ENCODE measurements around the gene VWA3B. TPM values are rescaled to one million over a fixed set of nuclear protein-coding genes. Genes with fewer than 3 reads are reported as not detected.
"Not testable (repeated sequence)": the region's sequence is repeated elsewhere in the genome, so short reads cannot be mapped to it uniquely, and the experiment has no call there.

VWA3B gene
- total RNA-seq, 1 donor from 2014 or later = not detected

DNA sequence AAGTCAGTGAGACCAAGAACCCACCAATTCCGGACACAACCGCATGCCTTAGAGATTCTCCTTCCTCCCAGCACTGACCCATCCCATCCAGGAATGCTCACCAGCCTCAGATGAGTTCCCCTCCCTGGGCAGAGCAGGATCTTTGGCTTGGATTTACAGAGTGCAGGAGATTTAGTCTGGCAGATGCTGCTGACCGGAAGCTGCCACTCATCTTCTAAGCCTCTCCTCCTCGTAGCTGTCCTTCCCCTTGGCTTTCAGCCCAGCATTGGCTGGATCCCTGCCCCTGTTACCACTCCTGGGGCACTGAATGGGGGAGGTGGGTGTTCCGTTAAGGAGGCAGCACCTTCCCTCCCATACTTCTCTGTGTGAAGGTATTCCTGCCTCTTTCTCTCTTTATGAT, 53.2 kb downstream of the VWA3B start:
- Histone ChIP-seq H3K9me3 (no peaks in the 10 kb centered on the region), H3K27ac (no peak overlapping the region), H3K4me1 (no peaks in the 10 kb centered on the region), H3K27me3 (no peaks in the 10 kb centered on the region), H3K4me3 (no peak overlapping the region), H3K36me3 (no peaks in the 10 kb centered on the region)
- no peak for DNase-seq (ENCODE audit: low spot score in 2 of 2)
- intact Hi-C loops (cut with DNase I) = no loop called here
- TF ChIP-seq, protein P1, sequence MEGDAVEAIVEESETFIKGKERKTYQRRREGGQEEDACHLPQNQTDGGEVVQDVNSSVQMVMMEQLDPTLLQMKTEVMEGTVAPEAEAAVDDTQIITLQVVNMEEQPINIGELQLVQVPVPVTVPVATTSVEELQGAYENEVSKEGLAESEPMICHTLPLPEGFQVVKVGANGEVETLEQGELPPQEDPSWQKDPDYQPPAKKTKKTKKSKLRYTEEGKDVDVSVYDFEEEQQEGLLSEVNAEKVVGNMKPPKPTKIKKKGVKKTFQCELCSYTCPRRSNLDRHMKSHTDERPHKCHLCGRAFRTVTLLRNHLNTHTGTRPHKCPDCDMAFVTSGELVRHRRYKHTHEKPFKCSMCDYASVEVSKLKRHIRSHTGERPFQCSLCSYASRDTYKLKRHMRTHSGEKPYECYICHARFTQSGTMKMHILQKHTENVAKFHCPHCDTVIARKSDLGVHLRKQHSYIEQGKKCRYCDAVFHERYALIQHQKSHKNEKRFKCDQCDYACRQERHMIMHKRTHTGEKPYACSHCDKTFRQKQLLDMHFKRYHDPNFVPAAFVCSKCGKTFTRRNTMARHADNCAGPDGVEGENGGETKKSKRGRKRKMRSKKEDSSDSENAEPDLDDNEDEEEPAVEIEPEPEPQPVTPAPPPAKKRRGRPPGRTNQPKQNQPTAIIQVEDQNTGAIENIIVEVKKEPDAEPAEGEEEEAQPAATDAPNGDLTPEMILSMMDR (IDR thresholded peaks at IDR 0.05) = no peak

DNA sequence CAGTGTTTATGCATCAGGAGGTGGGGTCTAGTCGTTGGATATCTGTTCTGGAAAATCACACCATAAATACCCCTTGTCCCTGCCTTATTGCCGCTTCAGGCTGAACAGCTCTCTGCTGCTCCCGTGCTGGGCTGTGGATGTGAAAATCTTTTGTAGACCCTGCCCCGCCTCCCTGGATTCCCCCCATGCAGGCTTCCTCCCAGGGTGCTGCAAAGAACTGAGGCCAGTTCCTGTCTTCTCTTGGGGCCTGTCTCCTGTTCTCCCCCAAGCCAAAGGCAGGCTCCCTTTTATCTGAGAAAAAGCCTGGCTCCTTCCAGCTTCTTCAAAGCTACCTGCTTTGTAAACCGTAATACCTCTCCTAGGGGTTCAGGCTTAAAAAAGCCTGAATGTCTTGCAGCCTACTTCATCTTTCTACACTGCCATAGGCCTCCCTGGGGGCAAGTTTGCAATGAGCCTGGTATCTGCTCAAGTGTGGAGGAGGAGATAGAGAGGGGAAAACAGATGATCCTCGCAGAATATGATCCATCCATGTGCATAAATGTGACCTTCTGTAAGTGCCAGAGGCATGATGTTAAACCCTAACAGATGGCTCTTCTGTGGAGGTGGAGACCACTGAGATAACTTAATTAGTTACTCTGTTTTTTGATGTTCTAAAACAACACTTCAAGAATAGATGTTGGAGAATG, 55.3 kb downstream of the VWA3B start:
- no peak overlapping the region for H3K4me3 ChIP-seq
- no peaks in the 10 kb centered on the region for H3K36me3 ChIP-seq
- no peak overlapping the region for H3K27ac ChIP-seq
- intact Hi-C loops (cut with DNase I) = no loop called here
- no peaks in the 10 kb centered on the region for H3K27me3 ChIP-seq
- TF ChIP-seq, protein P1 (IDR thresholded peaks at IDR 0.05) = no peak
- H3K9me3 ChIP-seq = no peaks in the 10 kb centered on the region
- H3K4me1 ChIP-seq = peaks cover 0 to 4% of the 10 kb centered on the region in 2 donors
- no peak for DNase-seq (ENCODE audit: low spot score in 2 of 2)

DNA sequence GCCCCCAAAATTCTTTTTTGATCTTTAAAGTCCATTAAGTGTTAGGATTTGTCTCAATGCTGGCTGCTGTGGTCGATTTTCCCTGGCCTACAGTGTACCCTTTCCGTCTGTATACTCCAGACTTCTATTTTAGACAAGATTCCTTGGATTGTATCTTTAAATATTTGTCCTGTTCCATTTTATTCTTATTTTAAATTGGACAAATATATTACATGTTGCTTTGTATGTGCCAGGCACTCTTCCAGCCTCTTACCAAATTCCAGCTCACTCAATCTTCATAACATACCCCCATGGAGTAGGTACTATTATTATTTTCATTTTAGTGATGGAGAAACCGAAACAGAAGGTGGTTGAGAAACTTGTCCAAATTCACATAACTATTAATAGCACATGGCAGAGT, 58.1 kb downstream of the VWA3B start:
- peak in 1 of 2 donors; percentile 65 for DNase-seq (ENCODE audit: low spot score in 2 of 2)
- no peak overlapping the region for H3K4me3 ChIP-seq
- TF ChIP-seq, protein P1 (IDR thresholded peaks at IDR 0.05) = no peak
- peak overlapping the region; percentile 70 to 71 for H3K27ac ChIP-seq
- intact Hi-C loops (cut with DNase I) = loop anchor here (5.0 kb wide), 2 partner anchors 127 to 148 kb away; partner anchors contain the start of gene TMEM131
- no peaks in the 10 kb centered on the region for H3K9me3 ChIP-seq
- no peaks in the 10 kb centered on the region for H3K36me3 ChIP-seq
- H3K27me3 ChIP-seq = no peaks in the 10 kb centered on the region
- peaks cover 0 to 4% of the 10 kb centered on the region in 2 donors for H3K4me1 ChIP-seq

DNA sequence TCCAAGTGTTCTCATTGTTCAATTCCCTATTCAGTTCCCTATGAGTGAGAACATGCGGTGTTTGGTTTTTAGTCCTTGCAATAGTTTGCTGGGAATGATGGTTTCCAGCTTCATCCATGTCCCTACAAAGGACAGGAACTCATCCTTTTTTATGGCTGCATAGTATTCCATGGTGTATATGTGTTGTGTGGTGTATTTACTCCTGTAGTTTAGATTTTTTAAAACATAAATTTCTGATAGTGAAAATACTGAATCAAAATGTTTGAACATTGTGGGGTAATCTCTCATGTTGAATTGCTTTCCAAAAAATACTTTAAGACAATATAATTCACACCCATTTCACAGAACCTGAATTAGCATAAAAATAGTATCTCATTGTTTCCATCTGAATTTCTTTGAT, 60.9 kb downstream of the VWA3B start:
- H3K27ac ChIP-seq; DNase-seq (ENCODE audit: low spot score in 2 of 2); H3K4me1 ChIP-seq; H3K4me3 ChIP-seq; H3K27me3 ChIP-seq; H3K36me3 ChIP-seq; H3K9me3 ChIP-seq: not testable (repeated sequence)
- intact Hi-C loops (cut with DNase I) = loop anchor here (5.0 kb wide), 2 partner anchors 124 to 151 kb away; partner anchors contain the start of gene TMEM131

DNA sequence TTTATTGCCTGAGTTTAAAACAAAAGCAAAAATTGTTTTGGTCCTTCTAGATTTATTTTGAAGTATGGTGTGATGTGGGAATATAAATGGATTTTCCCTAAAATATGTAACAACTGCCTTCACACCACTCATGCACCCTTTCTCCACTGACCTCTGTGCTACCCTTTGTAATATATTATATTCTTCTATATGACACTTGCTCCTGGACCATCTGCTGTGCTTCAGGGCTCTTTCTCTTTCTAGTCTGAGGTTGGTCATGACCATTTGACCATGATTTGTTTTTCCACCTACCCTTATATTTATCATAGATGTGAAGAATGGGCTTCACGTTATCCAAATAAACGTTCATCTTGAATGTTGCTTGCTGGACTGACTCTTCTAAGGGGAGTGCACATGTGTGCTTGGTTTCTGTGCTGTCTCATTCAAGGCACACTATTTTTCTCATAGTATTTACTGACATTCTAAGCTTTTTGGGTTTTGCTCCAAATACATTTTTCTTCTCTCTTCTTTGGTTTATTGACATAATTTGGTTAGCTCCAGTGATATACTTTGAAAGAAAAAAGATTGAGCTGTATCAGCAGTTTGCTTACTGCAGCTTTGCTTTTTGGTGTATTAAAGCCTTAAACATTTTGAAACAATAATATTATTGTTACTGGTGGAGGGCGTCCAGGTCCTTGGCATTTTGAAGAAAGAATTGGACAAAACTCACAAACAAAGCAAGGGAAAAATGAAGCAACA, 61.8 kb downstream of the VWA3B start:
- Histone ChIP-seq H3K27ac (peak overlapping the region; percentile 61 to 66), H3K9me3 (no peaks in the 10 kb centered on the region), H3K4me3 (peak overlapping the region; percentile 43 to 57), H3K4me1 (peaks cover 0 to 9% of the 10 kb centered on the region in 2 donors), H3K36me3 (no peaks in the 10 kb centered on the region), H3K27me3 (no peaks in the 10 kb centered on the region)
- DNase-seq (ENCODE audit: low spot score in 2 of 2) = no peak
- intact Hi-C loops (cut with DNase I) = loop anchor here (5.0 kb wide), 2 partner anchors 124 to 151 kb away; partner anchors contain the start of gene TMEM131
- TF ChIP-seq, protein P1 (IDR thresholded peaks at IDR 0.05) = no peak

DNA sequence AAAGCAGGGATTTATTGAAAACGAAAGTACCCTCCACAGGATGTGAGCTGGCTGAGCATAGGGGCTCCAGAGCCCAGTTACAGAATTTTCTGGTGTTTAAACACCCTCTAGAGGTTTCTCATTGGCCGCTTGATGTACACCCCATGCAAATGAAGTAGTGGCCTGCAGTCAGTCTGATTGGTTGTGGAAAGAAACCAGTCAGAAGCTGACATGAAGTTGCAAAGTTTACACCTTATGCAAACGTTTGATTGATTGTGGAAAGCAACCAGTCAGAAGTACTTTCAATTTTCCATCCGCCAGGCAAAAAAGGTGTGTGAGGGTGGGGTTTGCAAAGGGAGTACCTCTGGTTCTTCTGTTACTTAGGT, 62.3 kb downstream of the VWA3B start:
- peak in 1 of 2 donors; percentile 82 for DNase-seq (ENCODE audit: low spot score in 2 of 2)
- TF ChIP-seq, protein P1 (IDR thresholded peaks at IDR 0.05) = no peak
- intact Hi-C loops (cut with DNase I) = loop anchor here (5.0 kb wide), 2 partner anchors 123 to 152 kb away; partner anchors contain the start of gene TMEM131
- Histone ChIP-seq H3K4me1 (peaks cover 0 to 9% of the 10 kb centered on the region in 2 donors), H3K27ac (peak overlapping the region; percentile 61 to 66), H3K27me3 (no peaks in the 10 kb centered on the region), H3K36me3 (no peaks in the 10 kb centered on the region), H3K9me3 (no peaks in the 10 kb centered on the region), H3K4me3 (peak overlapping the region; percentile 43 to 57)

Data from ascending aorta (tissue), 2 donors.